K562 (cell line): Measurements from ENCODE around the gene EIF4E3. TPM values are rescaled to one million over a fixed set of nuclear protein-coding genes. Genes with fewer than 3 reads are reported as not detected.

Experiments
- ATAC-seq: fragments of 200-7000 bp; cut with Tn5 transposase; 3 replicates; pipeline ENCODE4 v1.9.1; 2020; ENCODE audit warnings: moderate library complexity
- BruUV-seq: library from RNA; stranded (reverse); fragments of 400-500 nt; replicated peaks from 2 replicates; lab custom pipeline; 2021; lab: Mats Ljungman, UMichigan
- CTCF ChIA-PET: fragments of 300-600 bp; formaldehyde crosslinking; extraction: SDS; loops from one replicate; lab custom pipeline; 2021; ENCODE audit warnings: low intra/inter-chr PET ratio; lab: Yijun Ruan, JAX
- POLR2A ChIA-PET: fragments of 300-600, 350-650 bp; sonication (Branson Sonifier 250); formaldehyde crosslinking; extraction: SDS; loops from one replicate; lab custom pipeline; 2021; ENCODE audit warnings: antibody characterized with exemption, inconsistent platforms; lab: Yijun Ruan, JAX
- DNase-seq, 4 experiments: peaks; one replicate each; pipeline versions ENCODE4 v3.0.0 to v3.0.0-alpha.2; 2011 to 2018; ENCODE audit warnings: low spot score in 3 of 4, mixed read lengths in 3 of 4; ENCODE audit errors: extremely low read depth in 1 of 4
- FAIRE-seq: peaks from 2 replicates; lab custom pipeline; 2011; peaks lifted over from hg19 to GRCh38; lab: Jason Lieb, UNC
- H2AFZ ChIP-seq: 2 replicates; pipeline ENCODE4 v1.6.0; 2011; ENCODE audit warnings: low read depth, low read length, control low read depth, inconsistent platforms
- H3K27ac ChIP-seq: fragments of 200-600 bp; 3 replicates; pipeline ENCODE4 v1.8.0; 2011; ENCODE audit warnings: low read depth, mild to moderate bottlenecking, control low read depth, inconsistent platforms, low read length, moderate library complexity, mixed read lengths; ENCODE audit errors: extremely low read depth
- H3K27me3 ChIP-seq, 2 experiments: fragments of 300-600 bp in 1 of 2; 2 replicates in 1 of 2; 3 replicates in 1 of 2; pipeline versions ENCODE4 v1.6.0 to v1.8.0; 2011; ENCODE audit warnings: inconsistent platforms in 2 of 2, low read length in 2 of 2, mild to moderate bottlenecking in 1 of 2, mixed read lengths in 1 of 2, moderate library complexity in 1 of 2; ENCODE audit not compliant: control insufficient read depth in 2 of 2, insufficient read depth in 2 of 2
- H3K36me3 ChIP-seq: fragments of 300-600 bp; 3 replicates; pipeline ENCODE4 v1.8.0; 2011; ENCODE audit warnings: mild to moderate bottlenecking, low read length, inconsistent platforms; ENCODE audit not compliant: control insufficient read depth, insufficient read depth
- H3K4me1 ChIP-seq, 2 experiments: fragments of 200-600 bp in 1 of 2; replicated peaks in 1 of 2; 2 replicates in 1 of 2; 3 replicates in 1 of 2; pipeline versions ENCODE4 v1.5.1 to v1.8.0; 2011; ENCODE audit warnings: inconsistent platforms in 2 of 2, low read length in 2 of 2, mild to moderate bottlenecking in 1 of 2, mixed read lengths in 1 of 2, moderate library complexity in 1 of 2; ENCODE audit not compliant: control insufficient read depth in 2 of 2, insufficient read depth in 2 of 2
- H3K4me2 ChIP-seq: 2 replicates; pipeline ENCODE4 v1.6.1; 2011; ENCODE audit warnings: low read length, control low read depth, inconsistent platforms, mixed read lengths; ENCODE audit not compliant: insufficient read depth
- H3K4me3 ChIP-seq: fragments of 200-600 bp; sonication (generic), shearing (Covaris generic); 2 replicates; pipeline ENCODE4 v1.5.1; 2016; ENCODE audit warnings: control low read depth, inconsistent platforms
- H3K79me2 ChIP-seq: fragments of 200-600 bp; 3 replicates; pipeline ENCODE4 v1.8.0; 2011; ENCODE audit warnings: low read length, inconsistent platforms; ENCODE audit not compliant: control insufficient read depth, insufficient read depth
- H3K9ac ChIP-seq, 2 experiments: 2 replicates each; pipeline versions ENCODE4 v1.6.0 to v1.6.1; 2011; ENCODE audit warnings: low read depth in 2 of 2, low read length in 2 of 2, control low read depth in 1 of 2, inconsistent platforms in 1 of 2, mild to moderate bottlenecking in 1 of 2, mixed read lengths in 1 of 2; ENCODE audit not compliant: insufficient read depth in 1 of 2
- H3K9me1 ChIP-seq: one replicate; pipeline ENCODE4 v1.6.0; 2011; ENCODE audit warnings: inconsistent platforms, mild to moderate bottlenecking, low read length, moderate library complexity; ENCODE audit not compliant: control insufficient read depth, insufficient read depth
- H3K9me3 ChIP-seq: replicated peaks from 2 replicates; pipeline ENCODE4 v1.5.1; 2011; ENCODE audit warnings: low read depth, low read length, inconsistent platforms; ENCODE audit not compliant: control insufficient read depth, insufficient read depth
- H4K20me1 ChIP-seq: replicated peaks from 2 replicates; pipeline ENCODE4 v1.6.1; 2011; ENCODE audit warnings: low read length, inconsistent platforms, mixed read lengths; ENCODE audit not compliant: control insufficient read depth, insufficient read depth
- ARID2 ChIP-seq: fragments of 450-650 bp; IDR thresholded peaks from 2 replicates; pipeline ENCODE4 v1.6.1; 2017; ENCODE audit warnings: antibody characterized with exemption, mild to moderate bottlenecking
- BCL6 ChIP-seq: fragments of 250-450 bp; sonication (Bioruptor Pico); IDR thresholded peaks from 2 replicates; pipeline ENCODE4 v1.4.0; 2020
- ERF ChIP-seq: fragments of 450-650 bp; formaldehyde crosslinking; IDR thresholded peaks from 2 replicates; pipeline ENCODE4 v1.4.0; 2020; ENCODE audit warnings: mild to moderate bottlenecking, mixed read lengths
- POLR2H ChIP-seq: IDR thresholded peaks from 2 replicates; pipeline ENCODE4 v1.6.1; 2016; ENCODE audit warnings: missing genetic modification characterization, low read depth, mild to moderate bottlenecking, control low read depth, missing compliant biosample characterization, moderate library complexity
- U2AF1 ChIP-seq: fragments of 200-400 bp; formaldehyde crosslinking; optimal IDR thresholded peaks from 2 replicates; pipeline ENCODE3; 2017; ENCODE audit warnings: mild to moderate bottlenecking, low read depth, low read length, moderate library complexity
- ZFP36 ChIP-seq: fragments of 150-350 bp; IDR thresholded peaks from 2 replicates; pipeline ENCODE4 v1.6.1; 2018; ENCODE audit warnings: low read length, low read depth; ENCODE audit not compliant: partially characterized antibody
- ZNF316 ChIP-seq: fragments of 450-650 bp; IDR thresholded peaks from 2 replicates; pipeline ENCODE4 v1.6.1; 2016
- ZSCAN29 ChIP-seq: fragments of 450-650 bp; IDR thresholded peaks from 2 replicates; pipeline ENCODE4 v1.6.1; 2017
- WGBS: fragments of 100-300 bp; shearing (Covaris generic); methylation state at CpG from one replicate; pipeline ENCODE4 v1.1.6; 2016; ENCODE audit warnings: low coverage, mixed read lengths; ENCODE audit not compliant: insufficient coverage; ENCODE audit errors: missing lambda C conversion rate; 5-methylcytosine and 5-hydroxymethylcytosine counted together
- in situ Hi-C: fragments of 300-500 bp; cut with MboI; formaldehyde crosslinking; loops from 4 replicates; pipeline ENCODE4 v1.15.0; 2018; ENCODE audit warnings: inconsistent platforms, mixed read lengths
- intact Hi-C: fragments of 100-400 bp; cut with micrococcal nuclease; formaldehyde crosslinking; loops from 2 replicates; pipeline ENCODE4 v1.14.2; 2022
- polyA plus RNA-seq, 8 experiments: library from polyadenylated mRNA; depleted of rRNA in 4 of 8; stranded (reverse) in 5 of 8; unstranded in 3 of 8; fragments of >200 nt; fragmentation: Nextera tagmentation in 2 of 8; fragmentation: Illumina TruSeq in 1 of 8; extraction: Ambion mirVana in 2 of 8; extraction: Trizol in 1 of 8; gene quantifications; 2 replicates each; pipeline versions ENCODE4 v1.2.1 to v1.2.3, GENCODE V29; 2011 to 2014; ENCODE audit warnings: inconsistent platforms in 1 of 8, missing spikeins in 1 of 8
- total RNA-seq, 7 experiments: library from RNA; depleted of rRNA in 6 of 7; stranded (reverse); fragments of >200 nt in 6 of 7; fragmentation: Illumina TruSeq in 2 of 7; extraction: Trizol in 2 of 7; gene quantifications; 2 replicates each; pipeline versions ENCODE4 v1.2.1 to v1.2.3, GENCODE V29; 2011 to 2021; ENCODE audit warnings: low replicate concordance in 1 of 7

Gene EIF4E3
- total and polyA plus RNA-seq, 9 of the 15 experiments (the other 6 are each of a cell fraction or from before 2014, with no cell fraction given) = 0.18 to 2.5 (median 1.1) TPM

GRCh38 chr3:71705681-71706080 lies 19.5 kb downstream of the EIF4E3 start:
- no peak overlapping the region for H3K4me2 ChIP-seq
- no peaks in the 10 kb centered on the region for H3K9me3 ChIP-seq
- WGBS = 10% methylated on average over 5 of the region's 5 CpGs
- H3K36me3 ChIP-seq = no peaks in the 10 kb centered on the region
- no peak overlapping the region for H3K27ac ChIP-seq
- H3K79me2 ChIP-seq = no peaks in the 10 kb centered on the region
- H3K27me3 ChIP-seq = peaks cover 0 to 4% of the 10 kb centered on the region in 2 experiments; a peak in 1 of 5 replicates
- intact Hi-C loops (no loop called here), in situ Hi-C loops (loop anchor here (25.0 kb wide), 1 partner anchor 1382 kb away; no protein-coding TSS in a partner anchor)
- ATAC-seq (no peak), DNase-seq (no peak), FAIRE-seq (no peak)
- no peak overlapping the region for H3K9ac ChIP-seq
- TF ChIP-seq ARID2 (no peak), ZFP36 (no peak), POLR2H (tag) (no peak)
- BruUV-seq = no TSS peak
- H3K4me3 ChIP-seq = no peak overlapping the region
- H3K4me1 ChIP-seq = no peaks in the 10 kb centered on the region; a peak in 1 of 5 replicates
- CTCF ChIA-PET = interaction anchor here (0.6 kb wide), 1 partner anchor 13 kb away, joined by 5 read pairs; no protein-coding TSS in a partner anchor
- POLR2A ChIA-PET = interaction anchor here (0.7 kb wide), 1 partner anchor 712 kb away, joined by 3 read pairs; no protein-coding TSS in a partner anchor
- H4K20me1 ChIP-seq = no peaks in the 10 kb centered on the region
- H2AFZ ChIP-seq = no peak overlapping the region
- H3K9me1 ChIP-seq = no peaks in the 10 kb centered on the region

DNA sequence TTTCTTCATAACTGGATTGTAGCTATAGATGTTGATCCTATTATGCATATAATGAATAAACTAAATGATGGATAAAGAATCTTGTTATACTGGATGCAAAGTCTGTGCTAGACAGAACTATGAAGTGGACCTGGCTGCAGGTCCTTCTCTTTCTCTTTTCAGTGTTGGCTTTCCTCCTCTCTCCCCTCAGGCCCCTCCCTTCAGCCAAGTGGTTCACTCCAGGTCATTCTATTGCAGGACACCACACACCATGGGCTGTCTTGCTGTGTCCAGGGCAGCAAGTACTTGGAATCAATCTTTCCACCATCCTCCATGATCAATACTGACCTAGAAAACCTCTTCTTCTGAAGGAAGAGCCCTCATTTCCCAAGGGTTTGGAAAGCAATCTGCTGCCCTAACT lies 20.3 kb downstream of the EIF4E3 start:
- H3K4me2 ChIP-seq = no peak overlapping the region
- H3K9me1 ChIP-seq = no peaks in the 10 kb centered on the region
- no peak overlapping the region for H3K27ac ChIP-seq
- no peaks in the 10 kb centered on the region for H4K20me1 ChIP-seq
- BruUV-seq = no TSS peak
- FAIRE-seq (no peak), ATAC-seq (no peak), DNase-seq (no peak)
- H3K4me1 ChIP-seq = no peaks in the 10 kb centered on the region; a peak in 1 of 5 replicates
- TF ChIP-seq BCL6 (no peak), U2AF1 (no peak), ERF (CRISPR knock-in tag) (no peak), ZSCAN29 (no peak), ZNF316 (no peak)
- intact Hi-C loops (no loop called here), in situ Hi-C loops (loop anchor here (25.0 kb wide), 1 partner anchor 1382 kb away; no protein-coding TSS in a partner anchor)
- POLR2A ChIA-PET = no interaction called here
- CTCF ChIA-PET = no interaction called here
- no peaks in the 10 kb centered on the region for H3K9me3 ChIP-seq
- H3K79me2 ChIP-seq = no peaks in the 10 kb centered on the region
- peaks cover 0 to under 1% of the 10 kb centered on the region in 2 experiments; a peak in 1 of 5 replicates for H3K27me3 ChIP-seq
- no peak overlapping the region for H3K4me3 ChIP-seq
- H2AFZ ChIP-seq = no peak overlapping the region
- no peaks in the 10 kb centered on the region for H3K36me3 ChIP-seq
- H3K9ac ChIP-seq = no peak overlapping the region
